Activated CD4-positive, alpha-beta T cell treated with anti-CD3 and anti-CD28 coated beads for 4 hours (primary cell): ENCODE data around the gene EHMT1.

Experiments used
- DNase-seq, 2 donors: peaks; one replicate each; pipeline ENCODE4 v3.0.0-alpha.2; 2020

Gene EHMT1

DNA sequence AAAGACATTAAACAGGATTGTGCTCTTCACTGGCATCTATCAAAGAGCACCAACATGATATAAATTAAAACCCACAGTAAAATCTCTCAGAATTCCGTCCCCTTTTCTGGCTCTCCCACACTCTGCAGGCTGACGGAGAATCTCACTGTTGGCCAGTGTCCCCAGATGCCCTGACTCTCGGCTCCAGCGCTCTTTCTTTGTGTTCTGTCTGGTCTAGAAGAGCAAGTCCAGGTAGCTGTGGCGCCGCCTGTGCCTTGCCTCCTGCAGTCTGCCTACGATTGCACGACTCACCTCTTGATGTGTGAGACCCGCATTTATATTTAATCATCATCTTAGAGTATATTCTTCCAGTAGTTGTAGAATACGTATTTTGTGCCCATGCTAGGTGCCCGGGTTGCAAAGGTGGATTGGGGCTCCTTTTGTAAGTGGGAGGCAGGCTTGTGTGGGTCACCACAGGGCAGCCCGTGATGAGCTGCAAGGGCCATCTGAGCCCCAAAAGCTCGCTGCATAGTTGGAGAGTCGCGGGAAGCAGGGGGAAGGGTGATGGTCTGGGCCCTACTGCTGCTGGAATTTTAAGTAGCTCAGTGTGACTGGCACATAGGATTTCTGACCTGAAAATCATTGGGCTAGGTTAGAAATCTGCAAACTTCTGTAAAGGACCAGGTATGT, 55.6 kb downstream of the EHMT1 start:
- no peak for DNase-seq

DNA sequence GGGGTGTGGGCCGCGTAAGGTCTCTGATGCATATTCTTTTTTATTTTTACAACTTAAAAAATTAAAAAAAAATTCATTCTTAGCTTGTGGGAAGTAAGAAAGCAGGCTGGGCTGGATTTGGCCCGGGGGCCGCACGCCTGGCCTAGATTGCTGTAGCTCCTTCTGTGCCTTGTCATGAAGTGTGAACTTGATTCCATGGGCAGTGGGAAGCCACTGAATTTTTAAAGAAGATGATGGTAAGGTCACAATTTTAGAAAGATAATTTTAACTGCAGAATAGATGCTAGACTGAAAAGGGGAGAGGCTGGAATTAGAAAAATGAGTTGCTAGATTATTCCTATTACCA, 56.1 kb downstream of the EHMT1 start:
- DNase-seq, result no peak

DNA sequence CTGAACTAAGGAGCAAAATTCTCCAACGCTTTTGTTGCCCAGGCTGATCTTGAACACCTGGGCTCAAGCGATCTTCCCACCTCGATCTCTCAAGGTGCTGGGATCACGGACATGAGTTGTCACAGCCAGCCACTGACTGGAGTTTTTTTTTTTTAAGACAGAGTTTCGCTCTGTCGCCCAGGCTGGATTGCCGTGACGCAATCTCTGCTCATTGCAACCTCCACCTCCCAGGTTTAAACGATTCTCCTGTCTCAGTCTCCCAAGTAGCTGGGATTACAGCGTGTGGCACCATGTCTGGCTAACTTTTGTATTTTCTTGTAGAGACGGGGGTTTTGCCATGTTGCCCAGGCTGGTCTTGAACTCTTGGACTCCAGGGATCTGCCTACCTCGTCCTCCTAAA, 58.2 kb downstream of the EHMT1 start:
- DNase-seq, result no peak

DNA sequence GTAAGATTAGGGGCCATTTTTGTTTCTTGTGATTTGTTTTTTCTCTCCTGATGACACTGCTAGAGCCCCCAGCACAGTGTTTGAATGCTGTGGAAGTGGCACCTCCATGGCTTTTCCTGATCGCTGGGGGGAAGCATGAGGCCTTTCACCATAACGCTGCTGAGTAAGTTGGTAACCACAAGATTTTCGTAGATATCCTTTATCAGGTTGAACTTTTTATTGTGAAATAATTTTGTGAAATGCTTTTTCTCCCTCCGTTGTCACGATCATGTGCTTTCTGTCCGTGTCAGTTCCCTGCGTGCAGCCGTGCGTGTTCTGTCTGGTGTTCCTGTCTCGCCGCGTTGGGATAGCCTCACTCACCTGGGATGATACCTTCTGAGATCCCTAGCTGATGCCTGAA, 59.4 kb downstream of the EHMT1 start:
- DNase-seq, result no peak

DNA sequence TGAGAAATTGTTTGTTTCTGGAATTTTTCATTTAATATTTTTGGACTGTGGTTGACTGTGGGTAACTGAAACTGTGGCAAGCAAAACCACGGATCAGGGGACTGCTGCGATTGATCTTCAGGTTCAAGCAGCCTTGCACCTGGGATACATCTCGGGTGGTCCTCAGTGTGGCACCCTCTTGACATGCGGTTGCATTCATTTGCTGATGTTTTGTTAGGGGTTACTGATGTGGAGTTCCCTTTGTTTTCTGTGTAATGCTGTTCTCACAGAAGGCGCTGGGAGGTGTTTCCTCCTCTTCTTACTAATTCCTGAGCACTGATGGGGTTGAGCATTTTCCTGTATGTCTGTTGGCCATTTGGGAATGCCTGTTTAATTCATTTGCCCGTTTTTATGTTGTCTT, 60.4 kb downstream of the EHMT1 start:
- no peak for DNase-seq

DNA sequence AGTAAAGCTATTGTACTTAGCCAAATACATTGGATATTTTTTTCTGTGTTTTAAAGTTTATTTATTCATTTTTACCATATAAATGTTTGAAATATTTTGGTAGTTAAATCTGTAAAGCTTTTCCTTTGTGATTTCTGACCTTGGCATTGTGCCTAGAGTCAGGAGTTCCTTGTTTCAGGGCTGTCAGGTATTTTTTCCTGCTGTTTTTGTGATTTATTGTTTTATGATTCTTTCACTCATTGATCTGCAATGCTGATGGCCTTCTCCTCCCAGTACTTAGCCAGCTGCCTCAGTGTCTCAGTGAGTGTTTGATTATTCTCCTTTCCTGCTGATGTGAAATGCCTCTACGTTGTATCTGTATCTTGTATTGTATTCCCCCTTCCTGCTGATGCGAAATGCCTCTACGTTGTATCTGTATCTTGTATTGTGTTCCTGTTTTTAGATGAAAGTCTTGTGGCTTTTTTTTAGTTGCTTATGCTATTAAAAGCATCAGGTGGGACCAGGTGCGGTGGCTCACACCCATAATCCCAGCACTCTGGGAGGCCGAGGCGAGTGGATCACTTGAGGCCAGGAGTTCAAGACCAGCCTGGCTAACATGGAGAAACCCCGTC, 61.0 kb downstream of the EHMT1 start:
- DNase-seq, result no peak

DNA sequence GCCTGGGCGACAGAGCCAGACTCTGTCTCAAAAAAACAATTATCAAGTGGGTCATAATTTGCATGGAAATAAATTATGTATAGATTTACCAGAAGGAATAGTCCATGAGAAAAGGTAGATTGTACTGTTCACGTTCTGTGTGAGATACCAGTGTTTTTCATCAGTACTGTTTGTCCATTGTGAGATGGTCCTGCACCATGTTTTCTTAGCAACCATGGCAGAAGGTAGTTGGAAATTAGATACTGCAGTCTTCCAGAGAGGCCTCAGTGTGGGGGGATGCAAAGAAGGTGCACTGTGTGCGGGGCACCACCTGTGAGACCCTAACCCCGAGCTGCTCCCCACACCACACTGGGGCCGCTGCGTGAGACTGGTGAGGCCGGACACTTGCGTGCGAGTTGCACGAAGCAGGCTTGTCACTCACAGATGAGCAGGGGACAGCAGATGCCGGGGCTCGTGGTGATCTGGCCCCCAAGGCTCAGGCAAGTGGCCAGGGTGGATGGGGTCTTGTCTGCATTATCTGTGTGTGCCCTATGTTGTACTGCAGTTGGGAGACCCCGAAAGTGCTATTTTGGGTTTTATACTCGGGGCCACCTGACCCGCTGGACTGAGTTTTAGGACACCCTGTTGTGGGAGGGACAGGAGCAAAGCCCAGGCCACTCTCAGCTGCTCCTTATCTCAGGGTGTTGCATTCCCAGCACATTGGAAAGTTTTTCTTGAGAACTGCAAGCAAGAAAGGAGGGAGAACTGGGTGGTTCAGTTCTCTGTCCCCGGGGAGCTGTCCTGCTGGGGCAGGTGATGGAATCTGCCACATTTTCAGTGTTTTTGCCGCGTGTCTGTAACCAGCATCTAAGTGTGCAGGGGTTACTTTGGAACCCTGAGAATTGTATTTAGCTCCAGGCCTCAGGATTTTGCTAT, 61.9 kb downstream of the EHMT1 start:
- no peak for DNase-seq

DNA sequence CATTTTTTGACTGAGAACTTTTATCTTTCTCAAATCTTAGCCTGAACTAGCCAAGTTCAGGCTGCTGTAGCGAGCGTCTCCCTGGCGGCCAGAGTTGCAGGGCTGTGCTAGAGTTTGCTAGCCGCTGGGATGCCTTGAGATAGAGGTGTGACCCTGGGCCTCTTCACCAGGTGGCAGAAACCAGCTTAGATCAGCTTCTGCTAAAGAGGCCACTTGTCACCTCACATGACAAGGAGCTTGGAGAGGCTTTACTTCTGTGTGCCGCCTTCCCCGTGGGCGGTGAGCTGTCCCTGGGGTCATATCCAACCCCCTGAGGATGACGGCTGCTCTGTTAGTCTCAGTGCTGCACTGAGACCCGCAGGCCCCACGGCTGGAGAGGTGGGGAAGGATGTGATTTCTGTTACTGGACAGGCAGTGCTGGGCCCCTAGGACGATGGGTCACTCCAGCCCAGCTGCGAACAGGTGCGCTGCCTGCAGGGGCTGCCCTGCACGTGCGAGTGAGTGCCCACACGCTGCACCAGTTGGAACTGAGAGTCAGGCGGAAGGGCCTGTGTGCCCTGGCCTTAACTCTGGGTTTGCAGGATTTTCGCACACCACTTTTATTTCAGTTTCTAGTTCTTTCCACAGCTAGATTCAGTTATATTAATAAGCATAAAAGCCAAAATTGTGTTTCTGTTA, 63.8 kb downstream of the EHMT1 start:
- DNase-seq, result no peak

DNA sequence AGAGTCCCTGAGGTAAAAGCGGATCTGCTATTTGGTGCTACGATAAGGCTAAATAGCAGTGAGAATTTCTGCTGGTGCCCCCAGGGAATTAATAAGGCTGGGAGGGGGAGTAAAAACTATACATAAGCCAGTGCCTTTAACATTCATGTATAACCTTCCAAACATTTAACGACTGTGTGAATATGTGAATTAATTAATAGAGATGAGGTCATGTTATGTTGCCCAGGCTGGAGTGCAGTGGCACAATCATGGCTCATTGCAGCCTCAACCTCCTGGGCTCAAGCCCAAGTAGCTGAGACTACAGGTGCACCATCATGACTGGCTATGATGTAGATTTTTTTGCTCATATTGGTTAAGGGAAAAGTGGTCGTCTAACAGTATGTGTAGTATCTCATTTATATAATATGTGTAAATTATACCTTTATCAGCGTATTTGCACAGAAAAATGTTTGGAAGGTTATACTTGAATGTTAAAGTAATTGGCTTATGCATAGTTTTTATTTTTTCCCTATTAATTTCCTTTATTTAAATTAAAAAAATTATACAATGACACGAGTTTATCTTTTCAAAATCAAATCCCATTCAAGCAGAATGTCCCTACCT, 64.6 kb downstream of the EHMT1 start:
- DNase-seq, result no peak

DNA sequence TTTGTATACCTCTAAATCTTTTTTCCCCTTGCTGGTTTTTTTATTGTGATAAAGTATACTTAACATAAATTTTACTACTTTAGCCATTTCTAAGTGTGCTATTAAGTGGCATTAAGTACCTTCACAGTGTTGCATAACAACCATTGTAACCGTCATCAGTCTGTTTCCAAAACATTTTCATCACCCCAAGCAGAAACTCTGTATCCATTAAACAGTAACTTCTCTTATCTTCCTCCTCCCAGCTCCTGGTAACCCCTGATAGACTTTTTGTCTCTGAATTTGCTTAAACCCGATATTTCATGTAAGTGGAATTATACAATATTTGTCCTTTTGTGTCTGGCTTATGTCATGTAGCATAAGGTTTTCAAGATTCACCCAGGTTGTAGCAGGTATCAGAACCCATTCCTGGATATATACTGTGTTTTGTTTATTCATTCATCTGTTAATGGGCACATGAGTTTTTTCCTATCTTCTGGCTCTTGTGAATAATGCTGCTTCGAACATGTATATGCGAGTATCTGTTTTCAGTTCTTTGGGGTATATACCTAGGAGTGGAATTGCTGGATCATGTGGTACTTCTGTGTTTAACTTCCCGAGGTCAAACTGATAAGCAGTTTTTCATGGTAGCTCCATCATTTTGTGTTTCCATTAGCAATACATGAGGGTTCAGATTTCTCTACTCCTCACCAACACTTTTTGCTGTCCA, 66.4 kb downstream of the EHMT1 start:
- DNase-seq, result no peak

DNA sequence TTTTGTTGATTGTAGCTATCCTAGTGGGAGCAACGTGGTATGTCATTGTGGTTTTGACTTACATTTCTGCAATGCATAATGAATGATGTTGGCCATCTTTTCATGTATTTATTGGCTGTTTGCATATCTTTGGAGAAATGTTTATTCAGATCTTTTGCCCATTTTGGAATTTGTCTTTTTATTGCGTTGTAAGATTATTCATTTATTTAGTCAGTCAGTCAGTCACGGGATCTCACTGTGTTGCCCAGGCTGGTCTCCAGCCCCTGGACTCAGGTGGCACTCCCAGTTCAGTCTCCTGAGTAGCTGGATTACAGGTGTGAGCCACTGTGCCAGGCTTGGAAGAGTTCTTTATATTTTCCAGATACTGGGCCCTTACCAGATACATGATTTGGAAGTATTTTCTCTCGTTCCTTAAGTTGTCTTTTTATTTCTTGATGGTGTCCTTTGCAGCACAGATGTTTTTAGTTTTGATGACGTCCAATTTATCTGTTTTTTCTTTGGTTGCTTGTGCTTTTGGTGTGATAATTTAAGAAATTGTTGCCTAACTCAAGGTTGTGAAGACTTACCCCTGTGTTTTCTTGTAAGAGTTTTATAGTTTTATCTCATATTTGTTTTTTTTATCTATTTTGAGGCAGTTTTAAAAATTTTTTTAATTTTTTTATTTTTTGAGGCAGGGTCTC, 67.1 kb downstream of the EHMT1 start:
- DNase-seq, result no peak

DNA sequence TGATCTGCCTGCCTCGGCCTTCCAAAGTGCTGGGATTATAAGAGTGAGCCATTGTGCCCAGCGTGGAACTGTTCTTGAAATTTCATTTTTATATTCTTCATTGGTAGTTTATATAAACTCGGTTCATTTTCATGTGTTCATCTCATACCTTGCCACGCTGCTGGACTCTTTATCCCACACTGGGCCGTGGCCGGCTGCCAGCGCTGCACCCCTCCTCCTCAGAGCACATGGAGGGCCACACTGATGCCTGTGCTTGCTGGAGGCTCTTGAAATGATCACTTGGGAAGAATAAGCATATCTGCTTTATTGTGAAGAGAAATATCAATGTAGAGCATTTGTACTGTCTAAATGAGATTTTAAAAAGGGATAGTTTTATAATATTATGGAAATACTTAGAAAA, 69.5 kb downstream of the EHMT1 start:
- no peak for DNase-seq

DNA sequence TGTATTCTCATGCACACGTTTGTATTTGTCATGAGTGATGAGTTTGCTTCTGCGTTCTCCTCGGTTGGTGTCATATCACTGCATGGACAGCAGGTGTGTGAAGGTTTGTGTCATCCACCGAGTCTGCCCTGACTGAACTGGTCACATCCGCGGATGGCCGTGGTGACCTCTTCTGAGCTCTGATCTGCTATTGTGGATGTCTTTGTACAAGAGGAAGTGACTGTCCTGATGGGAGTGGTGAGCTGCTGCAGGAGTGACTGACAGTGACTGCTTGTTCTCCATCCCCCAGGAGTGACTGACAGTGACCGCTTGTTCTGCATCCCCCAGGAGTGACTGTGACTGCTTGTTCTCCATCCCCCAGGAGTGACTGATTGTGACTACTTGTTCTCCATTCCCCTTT, 69.9 kb downstream of the EHMT1 start:
- no peak for DNase-seq

DNA sequence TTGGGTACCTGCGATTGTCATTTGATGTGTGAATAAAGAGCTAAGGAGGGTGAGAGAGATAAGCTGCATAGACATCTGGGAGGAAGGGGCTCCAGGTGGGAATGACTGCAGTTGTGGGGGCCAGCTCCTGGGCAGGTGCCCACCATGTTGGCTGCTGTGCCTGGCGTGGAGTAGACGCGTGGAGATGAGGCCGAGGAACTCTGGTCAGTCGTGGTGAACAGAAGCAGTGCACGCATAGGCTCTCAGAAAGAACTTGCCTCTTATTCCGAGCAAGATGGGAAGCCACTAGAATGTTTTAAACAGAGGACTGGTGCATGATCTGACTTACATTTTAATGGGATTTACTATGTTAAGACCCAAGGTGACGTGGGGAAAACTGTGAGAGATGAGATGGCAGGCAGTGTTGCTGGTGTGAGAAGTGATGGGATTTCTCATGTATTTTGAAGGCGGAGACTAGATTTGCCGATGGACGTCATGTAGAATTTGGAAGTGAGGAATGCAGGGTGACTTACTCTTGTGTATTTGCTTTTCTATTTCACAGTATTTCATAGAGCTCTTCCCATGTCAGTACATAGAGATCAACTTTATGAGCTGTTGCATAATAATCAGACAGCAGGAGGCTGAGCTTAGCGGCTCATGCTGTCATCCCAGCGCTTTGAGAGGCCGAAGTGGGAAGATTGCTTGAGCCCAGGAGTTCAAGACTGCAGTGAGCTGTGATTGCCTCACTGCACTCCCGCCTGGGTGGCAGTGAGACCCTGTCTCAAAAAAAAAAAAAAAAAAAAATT, 71.1 kb downstream of the EHMT1 start:
- DNase-seq, result no peak

DNA sequence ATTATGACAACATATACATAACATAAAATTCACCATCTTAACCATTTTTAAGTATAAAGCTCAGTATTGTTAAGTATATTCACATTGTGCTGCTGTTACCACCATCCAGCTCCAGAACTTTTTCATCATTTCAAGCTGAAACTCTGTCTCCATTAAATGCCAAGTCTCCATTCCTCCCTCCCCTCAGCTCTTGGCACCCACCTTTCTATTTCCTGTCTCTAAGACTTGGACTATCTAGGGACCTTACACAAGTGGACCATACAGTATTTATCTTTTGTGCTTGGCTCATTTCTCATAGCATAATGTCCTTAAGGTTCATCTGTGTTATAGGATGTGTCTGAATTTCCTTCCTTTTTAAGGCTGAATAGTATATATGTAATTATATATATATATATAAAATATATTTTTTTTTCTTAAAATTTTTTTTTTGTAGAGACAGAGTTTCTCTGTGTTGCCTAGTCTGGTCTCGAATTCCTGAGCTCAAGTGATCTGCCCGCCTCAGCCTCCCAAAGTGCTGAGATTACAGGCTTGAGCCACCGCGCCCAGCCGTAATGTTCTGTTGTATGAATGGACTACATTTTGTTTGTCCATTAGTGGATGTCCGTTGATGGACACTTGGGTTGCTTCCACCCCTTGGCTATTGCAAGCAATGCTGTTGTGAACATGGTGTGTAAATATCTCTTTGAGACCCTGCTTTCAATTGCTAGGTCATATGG, 72.3 kb downstream of the EHMT1 start:
- no peak for DNase-seq

DNA sequence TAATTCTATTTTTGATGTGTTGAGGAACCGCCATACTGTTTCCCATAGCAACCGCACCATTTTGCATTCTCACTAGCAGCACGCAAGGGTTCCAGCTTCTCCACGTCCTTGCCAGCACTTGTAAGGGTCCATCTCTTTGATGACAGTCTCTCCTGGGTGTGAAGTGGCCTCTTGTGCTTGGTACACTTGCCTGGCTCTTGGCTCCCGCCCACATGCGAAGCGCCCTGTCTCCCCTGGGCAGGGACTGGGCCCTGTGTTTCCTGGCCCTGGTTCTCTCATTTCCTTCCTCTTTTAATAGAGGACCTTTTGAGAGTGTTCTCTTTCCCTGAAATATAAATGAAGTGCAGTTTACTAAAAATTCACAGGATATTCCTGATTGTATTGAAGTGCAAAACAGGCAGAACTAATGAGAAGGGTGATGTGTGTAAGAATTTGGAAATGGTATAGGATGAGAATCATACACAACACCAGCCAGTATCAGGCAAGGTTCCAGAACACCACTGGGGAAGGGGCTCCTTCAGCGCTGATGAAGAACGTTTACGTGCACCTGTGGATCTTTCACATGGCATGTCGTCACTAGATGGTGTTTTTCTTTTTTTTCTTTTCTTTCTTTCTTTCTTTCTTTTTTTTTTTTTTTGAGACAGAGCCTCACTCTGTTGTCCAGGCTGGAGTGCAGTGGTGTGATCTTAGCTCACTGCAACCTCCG, 73.0 kb downstream of the EHMT1 start:
- no peak for DNase-seq

DNA sequence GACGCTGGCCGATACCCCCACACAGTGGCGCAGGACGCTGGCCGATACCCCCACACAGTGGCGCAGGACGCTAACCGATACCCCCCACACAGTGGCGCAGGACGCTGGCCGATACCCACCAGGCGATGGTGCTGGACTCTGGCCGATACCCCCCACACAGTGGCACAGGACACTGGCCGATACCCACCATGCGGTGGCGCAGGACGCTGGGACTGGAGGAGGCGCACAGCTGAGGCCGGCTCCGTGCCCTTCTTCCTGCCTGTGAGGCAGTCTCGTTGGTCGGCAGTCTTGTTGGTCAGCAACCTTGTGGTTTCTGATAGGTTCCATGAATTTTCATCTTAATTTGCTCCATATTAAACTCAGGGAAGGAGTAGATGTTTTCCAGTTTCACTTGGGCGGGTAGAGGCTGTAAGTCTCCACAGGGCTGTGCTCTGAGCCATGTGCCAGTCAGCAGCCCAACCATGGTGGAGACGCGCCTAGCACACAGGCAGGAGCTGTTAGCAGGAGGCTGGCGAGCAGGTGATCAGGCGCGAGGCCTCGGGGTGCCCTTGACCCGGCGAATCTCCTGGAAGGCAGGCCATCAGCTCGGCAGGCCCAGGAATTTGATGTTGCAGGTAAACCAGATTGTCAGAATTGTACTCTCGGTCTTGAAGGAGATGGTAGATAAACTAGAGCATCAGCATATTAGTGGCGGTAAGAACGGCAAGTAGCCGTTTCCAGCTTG, 75.6 kb downstream of the EHMT1 start:
- DNase-seq, result no peak

DNA sequence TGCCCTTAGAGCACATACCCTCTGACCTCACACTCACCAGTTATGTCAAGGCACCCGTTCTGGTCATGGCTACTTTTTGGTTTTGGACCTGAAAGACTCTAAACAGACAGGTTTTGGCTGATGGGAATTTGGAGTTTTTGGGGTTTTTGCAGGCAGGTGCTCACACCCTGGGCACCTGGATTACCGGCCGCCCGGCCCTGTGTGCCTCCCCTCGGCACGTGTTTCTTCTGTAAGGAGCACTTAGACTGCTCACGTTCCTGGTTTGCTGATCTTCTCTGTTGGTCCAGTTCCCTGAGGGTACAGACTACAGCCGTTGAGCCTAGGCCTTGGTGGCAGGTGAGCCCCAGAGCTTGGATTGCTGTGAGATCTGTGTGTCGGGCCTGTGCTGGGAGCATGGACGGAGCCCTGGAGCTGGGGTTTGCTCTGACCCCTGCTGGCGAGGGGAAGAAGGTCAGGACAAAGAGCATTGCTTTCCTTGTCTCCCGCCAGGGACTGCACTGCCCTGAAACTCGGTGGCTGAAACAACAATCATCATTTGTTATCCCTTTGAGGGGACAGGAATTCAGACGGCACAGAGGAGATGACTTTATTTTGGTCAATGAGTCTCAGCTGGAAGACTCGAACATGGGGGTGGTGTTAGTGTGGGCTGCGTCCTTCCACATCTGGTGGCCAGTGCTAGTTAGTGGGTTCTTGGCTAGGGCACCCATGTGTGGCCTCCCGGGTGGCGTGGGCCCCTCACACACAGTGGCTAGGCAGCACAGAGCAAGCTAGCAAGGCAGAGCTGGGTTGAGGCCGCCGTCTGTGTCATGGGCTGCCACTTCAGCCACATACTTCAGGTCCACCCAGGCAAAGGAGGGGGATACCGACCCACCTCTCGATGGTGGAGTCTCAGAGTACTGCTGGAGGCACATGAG, 76.4 kb downstream of the EHMT1 start:
- peak in 1 of 2 donors; percentile 14 for DNase-seq
